HG03354 (cell line): ENCODE data around the gene CENPVL1.
"Not testable (repeated sequence)": the region's sequence is repeated elsewhere in the genome, so short reads cannot be mapped to it uniquely, and the experiment has no call there.

Source experiments
- ATAC-seq: cut with Tn5 transposase; IDR thresholded peaks from one replicate; pipeline ENCODE4 v1.9.1; 2021; ENCODE audit warnings: mild to moderate bottlenecking; ENCODE audit not compliant: unreplicated experiment, poor library complexity, severe bottlenecking

Gene CENPVL1

GRCh38 chrX:51710277-51711164 is at the start of gene CENPVL1:
Gene CENPVL1 (plus strand): TSS chrX:51710512. CDS start chrX:51710512, 0 bp downstream.
- not testable (repeated sequence) for ATAC-seq

GRCh38 chrX:51665981-51666380 is 44.3 kb upstream of the CENPVL1 start:
- ATAC-seq, result no peak

GRCh38 chrX:51679689-51680433 is 30.5 kb upstream of the CENPVL1 start:
- not testable (repeated sequence) for ATAC-seq

GRCh38 chrX:51681808-51682719 is 28.2 kb upstream of the CENPVL1 start:
- not testable (repeated sequence) for ATAC-seq

GRCh38 chrX:51682720-51683062 is 27.6 kb upstream of the CENPVL1 start, which contains the start of gene CENPVL2:
Gene CENPVL2 (minus strand): TSS chrX:51682831. CDS start chrX:51682831, 0 bp downstream.
- ATAC-seq, result not testable (repeated sequence)

GRCh38 chrX:51694254-51694653 is 16.1 kb upstream of the CENPVL1 start:
- ATAC-seq, result no peak

GRCh38 chrX:51697397-51697796 is 12.9 kb upstream of the CENPVL1 start:
- no peak for ATAC-seq

- not testable (repeated sequence) for ATAC-seq
Measured at GRCh38 chrX:51712943-51713647, 2.8 kb downstream of the CENPVL1 start.

GRCh38 chrX:51728202-51728601 is 17.9 kb downstream of the CENPVL1 start:
- no peak for ATAC-seq

- ATAC-seq, result no peak
Measured at GRCh38 chrX:51737091-51737490, 26.8 kb downstream of the CENPVL1 start.

- no peak for ATAC-seq
Measured at GRCh38 chrX:51742586-51742985, 32.3 kb downstream of the CENPVL1 start.

- peak; percentile 95 for ATAC-seq
Measured at GRCh38 chrX:51743179-51743957, 33.1 kb downstream of the CENPVL1 start, which contains the start of gene GSPT2. Gene GSPT2 (plus strand): TSS chrX:51743442. CDS start chrX:51743627, 185 bp downstream.

GRCh38 chrX:51747671-51748070 is 37.4 kb downstream of the CENPVL1 start:
- no peak for ATAC-seq

- ATAC-seq, result no peak
Measured at GRCh38 chrX:51759055-51759839, 48.9 kb downstream of the CENPVL1 start.

GRCh38 chrX:51760657-51761056 is 50.3 kb downstream of the CENPVL1 start:
- ATAC-seq, result no peak
